ENCODE measurements around the gene HOXC6. TPM values are rescaled to one million over a fixed set of nuclear protein-coding genes. Genes with fewer than 3 reads are reported as not detected.

Gene HOXC6
- total RNA-seq, 2 experiments from 2014 or later: not detected

DNA sequence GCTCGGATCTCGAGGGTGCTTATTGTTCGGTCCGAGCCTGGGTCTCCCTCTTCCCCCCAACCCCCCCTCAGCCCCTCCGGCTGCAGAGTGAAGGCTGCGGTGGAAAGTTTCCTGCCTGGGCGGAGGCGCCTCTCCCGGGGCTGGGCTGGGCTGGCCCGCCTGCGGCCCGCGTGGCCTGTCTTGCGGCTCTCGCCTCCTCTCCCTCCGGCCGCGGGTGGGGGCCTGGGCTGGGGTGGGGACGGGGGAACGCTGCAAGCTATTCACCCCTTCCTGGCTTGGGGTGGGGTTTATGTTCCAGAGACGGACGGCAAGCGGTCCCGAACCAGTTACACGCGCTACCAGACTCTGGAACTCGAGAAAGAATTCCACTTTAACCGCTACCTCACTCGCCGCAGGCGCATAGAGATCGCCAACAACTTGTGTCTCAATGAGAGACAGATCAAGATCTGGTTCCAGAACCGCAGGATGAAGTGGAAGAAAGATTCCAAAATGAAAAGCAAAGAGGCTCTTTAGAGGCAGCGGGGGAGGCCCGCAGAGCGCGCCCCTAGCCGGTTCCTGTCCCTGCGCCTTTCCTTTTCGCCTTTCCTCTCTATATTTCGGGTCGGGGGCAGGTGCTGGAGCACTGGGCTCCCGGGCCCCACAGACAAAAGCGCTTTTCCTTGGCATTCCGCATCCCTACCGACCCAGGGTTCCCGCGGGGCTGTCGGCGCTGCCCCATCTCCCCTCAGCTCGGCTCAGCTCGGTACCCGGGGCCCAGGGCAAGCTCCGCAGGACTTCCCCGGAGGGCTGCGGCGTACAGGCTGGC is 5.9 kb downstream of the HOXC6 start:
- Mint-ChIP-seq H3K27me3 (peaks cover 88% of the 10 kb centered on the region), H3K9me3 (no peaks in the 10 kb centered on the region), H3K36me3 (ENCODE audit: low read depth) (no peaks in the 10 kb centered on the region), H3K4me3 (peak overlapping the region; percentile 32), H3K4me1 (peaks cover 21% of the 10 kb centered on the region), H3K27ac (peak overlapping the region; percentile 41)
- CTCF ChIA-PET: interaction anchor here (1.0 to 2.5 kb wide), 4 partner anchors 10 to 171 kb away, joined by 3 to 12 read pairs (median 4); no protein-coding TSS in a partner anchor
- POLR2A ChIA-PET: no interaction called here
- no peak for DNase-seq

DNA sequence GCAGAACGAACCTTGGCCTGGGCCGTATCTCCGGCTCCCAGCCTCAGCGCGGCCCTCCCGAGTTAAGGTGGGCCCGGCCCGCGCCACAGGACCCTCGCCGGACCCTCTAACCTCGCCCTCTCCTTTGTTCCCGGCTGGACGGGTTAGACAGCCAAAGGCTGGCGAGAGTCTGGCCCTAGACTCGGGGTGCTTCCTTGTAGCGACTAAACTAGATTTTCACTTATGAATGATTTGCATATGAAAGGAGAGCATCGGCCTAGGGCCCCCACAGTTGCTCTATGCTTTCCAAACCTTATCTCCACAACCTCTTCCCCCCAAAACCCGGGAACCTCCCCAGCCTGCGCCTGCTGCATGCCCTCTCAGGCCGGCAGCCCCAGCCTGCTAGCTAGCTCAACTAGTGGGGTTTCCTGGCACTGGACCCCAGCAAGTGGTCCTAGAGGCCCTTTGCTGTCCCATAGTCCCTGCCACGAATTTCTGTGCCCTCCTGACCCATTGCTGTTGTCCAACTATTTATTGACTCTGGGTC is 6.6 kb downstream of the HOXC6 start:
- Mint-ChIP-seq H3K27me3 (peaks cover 89% of the 10 kb centered on the region), H3K9me3 (no peaks in the 10 kb centered on the region), H3K27ac (peak overlapping the region; percentile 66), H3K4me1 (peaks cover 17% of the 10 kb centered on the region), H3K4me3 (no peak overlapping the region), H3K36me3 (ENCODE audit: low read depth) (no peaks in the 10 kb centered on the region)
- ChIA-PET POLR2A (no interaction called here), CTCF (interaction anchor here (0.6 to 1.1 kb wide), 4 partner anchors 23 to 170 kb away, joined by 3 to 5 read pairs (median 3); no protein-coding TSS in a partner anchor)
- DNase-seq: no peak

- H3K9me3 Mint-ChIP-seq: no peaks in the 10 kb centered on the region
- ChIA-PET POLR2A (no interaction called here), CTCF (interaction anchor here (0.6 to 1.5 kb wide), 5 partner anchors 19 to 170 kb away, joined by 3 to 5 read pairs (median 3); no protein-coding TSS in a partner anchor)
- no peaks in the 10 kb centered on the region for H3K36me3 Mint-ChIP-seq (ENCODE audit: low read depth)
- H3K27ac Mint-ChIP-seq: no peak overlapping the region
- H3K4me3 Mint-ChIP-seq: no peak overlapping the region
- peaks cover 15% of the 10 kb centered on the region for H3K4me1 Mint-ChIP-seq
- peaks cover 92% of the 10 kb centered on the region for H3K27me3 Mint-ChIP-seq
- no peak for DNase-seq
Observed at GRCh38 chr12:54035568-54036264, 7.5 kb downstream of the HOXC6 start.

GRCh38 chr12:54036620-54037359 is 8.6 kb downstream of the HOXC6 start:
- no peak for DNase-seq
- peaks cover 15% of the 10 kb centered on the region for H3K4me1 Mint-ChIP-seq
- H3K36me3 Mint-ChIP-seq (ENCODE audit: low read depth): no peaks in the 10 kb centered on the region
- POLR2A ChIA-PET: no interaction called here
- no peak overlapping the region for H3K27ac Mint-ChIP-seq
- H3K4me3 Mint-ChIP-seq: no peak overlapping the region
- H3K9me3 Mint-ChIP-seq: no peaks in the 10 kb centered on the region
- peaks cover 90% of the 10 kb centered on the region for H3K27me3 Mint-ChIP-seq
- CTCF ChIA-PET: interaction anchor here (1.5 kb wide), 1 partner anchor 18 kb away, joined by 3 read pairs; no protein-coding TSS in a partner anchor

DNA sequence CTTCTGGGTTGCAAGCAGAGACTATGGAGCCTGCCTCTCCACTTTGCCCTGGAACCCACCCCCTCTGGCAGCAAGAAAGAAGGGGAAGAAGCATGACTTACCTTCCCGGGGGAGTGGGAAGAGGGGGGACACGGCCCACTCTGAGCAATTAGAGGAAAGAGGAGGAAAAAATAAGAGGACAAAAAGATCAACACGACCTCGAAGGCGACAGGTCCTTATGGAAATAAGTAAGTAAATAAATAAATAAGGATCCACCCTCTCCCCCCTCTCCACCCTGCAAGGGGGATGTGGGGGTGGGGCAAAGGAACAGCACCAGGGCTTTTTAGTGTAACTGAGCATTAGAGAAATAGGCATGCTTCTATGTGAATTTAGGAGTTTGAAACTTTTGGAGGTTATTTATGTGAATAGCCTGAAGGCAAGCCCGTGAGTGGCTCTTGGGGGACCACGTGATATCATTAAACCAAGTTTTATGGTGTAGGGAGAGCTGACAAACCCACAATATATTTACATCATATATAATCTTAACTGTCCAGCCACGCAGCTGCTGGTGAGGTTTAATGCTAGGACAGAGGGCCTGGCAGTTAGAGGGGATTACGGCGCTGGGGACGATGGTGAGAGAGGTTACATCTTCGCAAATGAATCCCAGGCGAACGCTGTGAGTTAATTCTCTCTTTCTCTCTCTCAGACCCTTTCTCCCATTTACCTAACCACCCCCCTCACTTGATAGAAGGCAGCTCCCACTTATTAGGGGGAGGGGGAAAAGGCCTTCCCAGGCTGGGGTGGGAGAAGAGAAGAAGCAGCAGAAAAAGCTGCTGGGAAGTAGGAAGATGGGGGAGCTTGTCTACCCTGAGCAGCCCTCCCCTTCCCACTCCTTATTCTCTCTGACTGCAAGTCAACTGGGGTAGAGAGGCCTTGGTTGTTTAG is 9.4 kb downstream of the HOXC6 start:
- no peaks in the 10 kb centered on the region for H3K36me3 Mint-ChIP-seq (ENCODE audit: low read depth)
- H3K9me3 Mint-ChIP-seq: no peaks in the 10 kb centered on the region
- H3K4me1 Mint-ChIP-seq: peaks cover 13% of the 10 kb centered on the region
- CTCF ChIA-PET: interaction anchor here (0.8 kb wide), 1 partner anchor 170 kb away, joined by 3 read pairs; no protein-coding TSS in a partner anchor
- H3K27me3 Mint-ChIP-seq: peaks cover 89% of the 10 kb centered on the region
- POLR2A ChIA-PET: interaction anchor here (0.7 kb wide), 1 partner anchor 112 kb away, joined by 3 read pairs; no protein-coding TSS in a partner anchor
- no peak overlapping the region for H3K4me3 Mint-ChIP-seq
- no peak for DNase-seq
- H3K27ac Mint-ChIP-seq: no peak overlapping the region

DNA sequence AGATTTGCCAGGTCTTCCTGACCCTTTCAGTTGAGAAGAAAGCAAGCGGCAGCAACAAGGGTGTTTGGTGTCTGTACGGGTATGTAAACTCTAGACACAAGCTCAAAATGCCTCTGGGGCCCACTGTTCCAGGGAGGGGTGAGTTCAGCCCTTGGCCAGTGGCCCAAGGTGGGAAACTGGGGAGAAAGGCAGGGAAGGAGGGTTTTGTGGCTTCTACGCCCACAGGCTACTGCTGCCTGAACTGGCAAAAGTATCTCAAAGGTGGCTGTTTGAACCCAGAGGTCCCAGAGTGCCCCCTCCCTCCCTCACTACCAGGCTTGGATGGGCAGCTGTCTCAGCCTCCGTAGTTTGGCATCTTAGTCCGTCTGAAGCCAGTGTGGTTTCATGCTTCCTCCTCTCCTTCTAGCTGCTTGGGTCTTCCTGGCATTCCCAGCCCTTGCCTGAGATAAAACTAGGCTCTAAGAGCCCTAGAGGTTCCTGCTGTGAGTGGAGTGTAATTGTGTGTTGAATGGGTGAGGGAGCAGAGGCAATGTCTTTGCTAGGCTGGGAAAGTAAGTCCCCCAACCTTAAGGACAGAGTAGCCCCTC is 10.1 kb downstream of the HOXC6 start:
- Mint-ChIP-seq H3K9me3 (no peaks in the 10 kb centered on the region), H3K27ac (no peak overlapping the region), H3K27me3 (peaks cover 90% of the 10 kb centered on the region), H3K4me1 (peaks cover 9% of the 10 kb centered on the region), H3K36me3 (ENCODE audit: low read depth) (no peaks in the 10 kb centered on the region), H3K4me3 (no peak overlapping the region)
- no peak for DNase-seq
- ChIA-PET CTCF (interaction anchor here (0.8 to 1.4 kb wide), 2 partner anchors 11 to 169 kb away, joined by 3 read pairs; no protein-coding TSS in a partner anchor), POLR2A (interaction anchor here (0.7 kb wide), 1 partner anchor 113 kb away, joined by 3 read pairs; no protein-coding TSS in a partner anchor)

DNA sequence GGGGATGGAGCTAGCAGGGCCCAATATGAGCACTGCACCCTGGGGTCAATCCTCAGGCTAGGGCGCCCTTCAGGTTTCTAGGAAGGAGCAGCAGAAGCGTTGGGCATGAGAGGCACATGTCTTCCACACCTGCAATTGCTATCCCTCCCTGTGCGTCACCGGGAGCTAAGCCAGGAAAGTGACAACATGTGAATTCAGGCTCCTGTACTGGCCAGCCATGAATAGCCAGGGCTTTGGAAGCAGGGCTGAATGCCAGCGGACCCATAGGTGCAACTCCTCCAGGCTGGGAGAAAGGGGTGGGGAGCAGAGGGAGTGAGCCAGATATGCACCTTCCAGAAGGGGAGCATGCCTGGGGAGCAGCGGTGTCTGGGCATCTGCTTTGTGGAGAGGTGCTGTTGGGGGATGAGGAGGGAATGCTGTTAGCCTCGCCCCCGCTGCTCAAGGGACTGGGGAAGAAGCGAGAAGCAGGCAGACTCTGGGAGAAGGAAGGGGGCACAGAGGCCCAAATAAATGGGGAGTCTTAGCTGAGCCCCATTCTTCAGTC is 10.7 kb downstream of the HOXC6 start:
- Mint-ChIP-seq H3K9me3 (no peaks in the 10 kb centered on the region), H3K4me1 (peaks cover 11% of the 10 kb centered on the region), H3K27ac (no peak overlapping the region), H3K27me3 (peaks cover 93% of the 10 kb centered on the region), H3K36me3 (ENCODE audit: low read depth) (no peaks in the 10 kb centered on the region), H3K4me3 (no peak overlapping the region)
- POLR2A ChIA-PET: no interaction called here
- no peak for DNase-seq
- CTCF ChIA-PET: interaction anchor here (0.8 to 1.4 kb wide), 2 partner anchors 12 to 169 kb away, joined by 3 read pairs; no protein-coding TSS in a partner anchor

- POLR2A ChIA-PET: no interaction called here
Observed at GRCh38 chr12:54039417-54040147, 11.3 kb downstream of the HOXC6 start.

DNA sequence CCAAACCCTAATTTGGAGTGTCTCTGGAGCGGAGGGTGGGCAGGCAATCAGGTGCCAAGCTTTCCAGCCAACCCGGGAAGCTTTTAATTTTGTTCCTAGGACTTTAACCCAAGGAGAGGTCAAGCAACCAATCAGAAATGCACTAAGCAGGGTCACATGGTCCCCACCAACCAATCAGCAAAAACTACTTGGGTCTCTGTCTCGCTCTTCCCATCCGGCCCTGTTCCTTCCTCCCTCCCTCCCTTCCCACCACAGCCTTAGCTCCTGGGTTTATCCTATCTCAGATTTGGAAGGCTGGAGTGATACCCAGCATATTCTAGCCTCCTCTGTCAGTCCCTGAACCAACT is 11.9 kb downstream of the HOXC6 start:
- POLR2A ChIA-PET: no interaction called here
- CTCF ChIA-PET: interaction anchor here (1.8 kb wide), 2 partner anchors 23 to 99 kb away, joined by 5 to 6 read pairs; no protein-coding TSS in a partner anchor
- DNase-seq: no peak
- Mint-ChIP-seq H3K4me3 (no peak overlapping the region), H3K36me3 (ENCODE audit: low read depth) (no peaks in the 10 kb centered on the region), H3K4me1 (peaks cover 11% of the 10 kb centered on the region), H3K27ac (no peak overlapping the region), H3K9me3 (no peaks in the 10 kb centered on the region), H3K27me3 (peaks cover 95% of the 10 kb centered on the region)

More at GRCh38 chr12:54039417-54040147, 11.3 kb downstream of the HOXC6 start:
- H3K4me1 Mint-ChIP-seq: peaks cover 13% of the 10 kb centered on the region
- H3K27me3 Mint-ChIP-seq: peaks cover 94% of the 10 kb centered on the region
- DNase-seq: no peak
- H3K9me3 Mint-ChIP-seq: no peaks in the 10 kb centered on the region
- H3K36me3 Mint-ChIP-seq (ENCODE audit: low read depth): no peaks in the 10 kb centered on the region
- no peak overlapping the region for H3K27ac Mint-ChIP-seq
- H3K4me3 Mint-ChIP-seq: no peak overlapping the region
- CTCF ChIA-PET: interaction anchor here (1.4 kb wide), 1 partner anchor 12 kb away, joined by 3 read pairs; no protein-coding TSS in a partner anchor

- no peak overlapping the region for H3K27ac Mint-ChIP-seq
- H3K4me1 Mint-ChIP-seq: peaks cover 10% of the 10 kb centered on the region
- CTCF ChIA-PET: interaction anchor here (0.9 to 1.8 kb wide), 5 partner anchors 8 to 162 kb away, joined by 3 to 6 read pairs (median 5); partner anchors contain the start of gene HOXC5
- POLR2A ChIA-PET: no interaction called here
- no peaks in the 10 kb centered on the region for H3K36me3 Mint-ChIP-seq (ENCODE audit: low read depth)
- no peaks in the 10 kb centered on the region for H3K9me3 Mint-ChIP-seq
- no peak for DNase-seq
- peaks cover 95% of the 10 kb centered on the region for H3K27me3 Mint-ChIP-seq
- no peak overlapping the region for H3K4me3 Mint-ChIP-seq
Observed at GRCh38 chr12:54040648-54041047, 12.4 kb downstream of the HOXC6 start.
